Thoracic aorta (tissue), 2 donors: ENCODE measurements around the gene CLDN5. TPM values are rescaled to one million over a fixed set of nuclear protein-coding genes. Genes with fewer than 3 reads are reported as not detected.
"Not testable (repeated sequence)": the region's sequence is repeated elsewhere in the genome, so short reads cannot be mapped to it uniquely, and the experiment has no call there.

ENCODE experiments used
- ATAC-seq: fragments of 150-250 bp; one replicate; pipeline ENCODE4 v1.8.0; 2017; ENCODE audit warnings: low read depth; ENCODE audit not compliant: insufficient number of reproducible peaks, low FRiP score
- DNase-seq: peaks from one replicate; pipeline ENCODE4 v3.0.0-alpha.2; 2020; ENCODE audit warnings: low spot score
- H3K27ac ChIP-seq, 2 donors: fragments of 200-600 bp; sonication (generic); 1 replicate in 1 of 2; 2 replicates in 1 of 2; pipeline ENCODE4 v1.5.1; 2016; ENCODE audit warnings: mild to moderate bottlenecking in 2 of 2, moderate library complexity in 2 of 2
- H3K27me3 ChIP-seq: fragments of 200-600 bp; sonication (generic); replicated peaks from 2 replicates; pipeline ENCODE4 v1.6.0; 2016; ENCODE audit warnings: mild to moderate bottlenecking; ENCODE audit not compliant: insufficient read depth
- H3K36me3 ChIP-seq: fragments of 200-600 bp; sonication (generic); one replicate; pipeline ENCODE4 v1.5.1; 2016
- H3K4me1 ChIP-seq, 2 donors: fragments of 200-600 bp; sonication (generic); 1 replicate in 1 of 2; 2 replicates in 1 of 2; pipeline versions ENCODE4 v1.5.1 to v1.6.0; 2016; ENCODE audit warnings: low read depth in 2 of 2, mild to moderate bottlenecking in 1 of 2; ENCODE audit not compliant: control insufficient read depth in 1 of 2
- H3K4me3 ChIP-seq: fragments of 200-600 bp; sonication (generic); 2 replicates; pipeline ENCODE4 v1.5.1; 2016; ENCODE audit warnings: mild to moderate bottlenecking
- H3K9me3 ChIP-seq: fragments of 200-600 bp; sonication (generic); 2 replicates; pipeline ENCODE4 v1.5.1; 2016
- CTCF ChIP-seq: fragments of 200-600 bp; sonication (generic); IDR thresholded peaks from one replicate; pipeline ENCODE4 v1.5.1; 2019; ENCODE audit warnings: antibody characterized with exemption
- total RNA-seq, 2 donors: library from RNA; depleted of rRNA; stranded (reverse); fragments of >200 nt; gene quantifications; one replicate each; pipeline versions ENCODE4 v1.1.0 to v1.2.3, GENCODE V29; 2016

The CLDN5 gene
- total RNA-seq, 2 donors from 2014 or later, result 41.0 to 68.0 TPM

DNA sequence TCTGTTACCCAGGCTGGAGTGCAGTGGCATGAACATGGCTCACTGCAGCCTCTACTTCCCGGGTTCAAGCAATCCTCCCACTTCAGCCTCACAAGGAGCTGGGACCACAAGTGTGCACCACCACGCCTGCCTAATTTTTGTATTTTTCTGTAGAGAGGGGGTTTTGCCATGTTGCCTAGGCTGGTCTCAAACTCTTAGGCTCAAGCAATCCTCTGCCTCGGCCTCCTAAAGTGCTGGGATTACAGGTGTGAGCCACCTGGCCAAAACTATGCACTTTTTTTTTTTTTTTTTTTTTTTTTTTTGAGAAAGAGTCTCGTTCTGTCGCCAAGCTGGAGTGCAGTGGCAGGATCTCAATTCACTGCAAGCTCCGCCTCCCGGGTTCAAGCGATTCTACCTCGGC, 12.4 kb upstream of the CLDN5 start:
- ATAC-seq (no peak), DNase-seq (no peak)
- Histone ChIP-seq H3K9me3 (no peaks in the 10 kb centered on the region), H3K27me3 (no peaks in the 10 kb centered on the region), H3K4me3 (no peak overlapping the region), H3K4me1 (no peaks in the 10 kb centered on the region), H3K36me3 (no peaks in the 10 kb centered on the region), H3K27ac (no peak overlapping the region)
- TF ChIP-seq CTCF, result no peak

DNA sequence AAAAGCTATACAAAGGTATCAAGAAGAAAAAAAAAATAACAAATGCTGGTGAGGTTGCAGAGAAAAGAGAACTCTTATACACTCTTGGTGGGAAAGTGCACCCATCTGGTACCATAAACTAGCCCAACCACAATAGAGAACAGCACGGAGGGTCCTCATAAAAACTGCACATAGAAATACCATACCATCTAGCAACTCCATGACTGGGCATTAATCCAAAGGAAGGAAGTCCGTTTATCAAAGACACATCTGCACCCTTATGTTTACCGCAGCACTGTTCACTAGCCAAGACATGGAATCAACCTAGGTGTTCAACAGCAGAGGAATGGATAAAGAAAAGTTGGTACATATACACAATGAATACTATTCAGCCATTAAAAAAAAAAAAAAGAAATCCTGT, 10.8 kb upstream of the CLDN5 start:
- DNase-seq (no peak), ATAC-seq (no peak)
- Histone ChIP-seq H3K9me3 (no peaks in the 10 kb centered on the region), H3K27me3 (no peaks in the 10 kb centered on the region), H3K27ac (no peak overlapping the region), H3K4me1 (no peaks in the 10 kb centered on the region), H3K36me3 (no peaks in the 10 kb centered on the region), H3K4me3 (no peak overlapping the region)
- no peak for TF ChIP-seq CTCF

GRCh38 chr22:19533857-19534256, 9.6 kb upstream of the CLDN5 start:
- Histone ChIP-seq H3K36me3 (no peaks in the 10 kb centered on the region), H3K27ac (no peak overlapping the region), H3K4me1 (no peaks in the 10 kb centered on the region), H3K9me3 (no peaks in the 10 kb centered on the region), H3K27me3 (no peaks in the 10 kb centered on the region), H3K4me3 (no peak overlapping the region)
- no peak for TF ChIP-seq CTCF
- no peak for ATAC-seq
- no peak for DNase-seq

- no peaks in the 10 kb centered on the region for H3K27me3 ChIP-seq
- no peak for ATAC-seq
Measured at GRCh38 chr22:19533049-19533626, 8.9 kb upstream of the CLDN5 start.

GRCh38 chr22:19531327-19531726, 7.1 kb upstream of the CLDN5 start:
- H3K9me3 ChIP-seq, DNase-seq, H3K36me3 ChIP-seq, H3K4me3 ChIP-seq, H3K27ac ChIP-seq, H3K27me3 ChIP-seq, ATAC-seq, H3K4me1 ChIP-seq: not testable (repeated sequence)

More at GRCh38 chr22:19533049-19533626, 8.9 kb upstream of the CLDN5 start:
- no peak overlapping the region for H3K27ac ChIP-seq
- no peak overlapping the region for H3K4me3 ChIP-seq
- no peak for TF ChIP-seq CTCF
- no peaks in the 10 kb centered on the region for H3K9me3 ChIP-seq
- no peak for DNase-seq
- H3K36me3 ChIP-seq, result no peaks in the 10 kb centered on the region
- H3K4me1 ChIP-seq, result no peaks in the 10 kb centered on the region

DNA sequence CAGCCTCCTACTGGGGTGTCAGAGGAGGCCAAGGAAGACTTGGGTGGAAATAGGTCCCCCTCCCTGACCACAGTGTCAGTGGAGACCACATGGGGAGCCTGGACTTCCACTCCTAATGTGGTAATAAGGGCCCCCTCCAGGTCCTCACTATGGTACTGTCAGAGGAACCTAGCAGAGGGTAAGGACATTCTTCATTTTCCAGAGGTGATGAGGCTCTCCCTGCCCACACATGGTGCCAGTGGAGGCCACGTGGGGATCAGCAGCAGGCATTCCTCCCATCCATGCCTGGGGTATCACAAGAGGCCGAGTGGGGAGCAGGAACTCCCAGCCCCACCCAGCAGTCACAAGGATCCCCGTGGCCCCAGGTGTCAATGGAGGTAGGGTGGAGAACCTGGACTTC, 6.5 kb upstream of the CLDN5 start:
- Histone ChIP-seq H3K27ac (no peak overlapping the region), H3K27me3 (no peaks in the 10 kb centered on the region), H3K4me3 (no peak overlapping the region), H3K4me1 (no peaks in the 10 kb centered on the region), H3K9me3 (no peaks in the 10 kb centered on the region), H3K36me3 (no peaks in the 10 kb centered on the region)
- TF ChIP-seq CTCF, result no peak
- ATAC-seq (no peak), DNase-seq (no peak)
